PFSK-1 (cell line): ENCODE measurements around the gene SPSB4.

Experiments
- FOXP2 ChIP-seq: optimal IDR thresholded peaks from 2 replicates; pipeline ENCODE3; 2011; ENCODE audit warnings: borderline replicate concordance, control low read depth, inconsistent platforms; ENCODE audit not compliant: insufficient read depth; ENCODE audit errors: extremely low read length, extremely low read depth
- POLR2AphosphoS5 ChIP-seq: IDR thresholded peaks from 2 replicates; pipeline ENCODE4 v1.6.1; 2012; ENCODE audit warnings: low read depth, mild to moderate bottlenecking, control low read depth, low read length, moderate library complexity
- SIN3A ChIP-seq: IDR thresholded peaks from 2 replicates; pipeline ENCODE4 v1.6.1; 2012; ENCODE audit warnings: mild to moderate bottlenecking, low read length, moderate library complexity, borderline replicate concordance; ENCODE audit not compliant: insufficient read depth
- TAF1 ChIP-seq: IDR thresholded peaks from 2 replicates; pipeline ENCODE4 v1.6.1; 2012; ENCODE audit warnings: low read length, control low read depth, borderline replicate concordance; ENCODE audit not compliant: insufficient read depth
- TF ChIP-seq, protein P1 (sequence below), 2 experiments: IDR thresholded peaks; 2 replicates each; pipeline versions ENCODE4 v1.6.1 to v1.8.0; 2011 to 2012; ENCODE audit warnings: low read depth in 2 of 2, low read length in 2 of 2, control low read depth in 1 of 2, inconsistent platforms in 1 of 2, mild to moderate bottlenecking in 1 of 2, moderate library complexity in 1 of 2; ENCODE audit not compliant: insufficient read depth in 1 of 2

SPSB4 gene

DNA sequence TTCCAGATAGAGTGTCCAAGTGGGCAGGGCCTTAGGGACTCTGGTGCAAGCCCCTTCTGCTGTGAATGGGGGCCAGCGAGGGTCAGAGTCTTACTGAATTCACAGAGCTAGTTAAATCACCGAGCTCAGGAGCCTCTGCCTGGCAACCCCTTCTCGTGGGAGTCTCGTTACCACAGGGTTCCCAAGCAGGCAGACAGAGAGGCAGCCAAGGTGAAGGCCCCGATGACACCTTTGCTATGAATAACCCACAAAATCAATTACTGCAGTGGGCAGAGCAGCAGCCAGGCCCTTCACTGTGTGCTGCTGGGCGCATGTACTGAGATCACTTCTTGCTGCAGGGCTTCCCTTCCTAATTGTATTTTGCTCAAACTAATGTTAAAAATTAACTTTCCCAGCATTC, 56.9 kb downstream of the SPSB4 start:
- no peak for TF ChIP-seq SIN3A
- TF ChIP-seq, protein P1, sequence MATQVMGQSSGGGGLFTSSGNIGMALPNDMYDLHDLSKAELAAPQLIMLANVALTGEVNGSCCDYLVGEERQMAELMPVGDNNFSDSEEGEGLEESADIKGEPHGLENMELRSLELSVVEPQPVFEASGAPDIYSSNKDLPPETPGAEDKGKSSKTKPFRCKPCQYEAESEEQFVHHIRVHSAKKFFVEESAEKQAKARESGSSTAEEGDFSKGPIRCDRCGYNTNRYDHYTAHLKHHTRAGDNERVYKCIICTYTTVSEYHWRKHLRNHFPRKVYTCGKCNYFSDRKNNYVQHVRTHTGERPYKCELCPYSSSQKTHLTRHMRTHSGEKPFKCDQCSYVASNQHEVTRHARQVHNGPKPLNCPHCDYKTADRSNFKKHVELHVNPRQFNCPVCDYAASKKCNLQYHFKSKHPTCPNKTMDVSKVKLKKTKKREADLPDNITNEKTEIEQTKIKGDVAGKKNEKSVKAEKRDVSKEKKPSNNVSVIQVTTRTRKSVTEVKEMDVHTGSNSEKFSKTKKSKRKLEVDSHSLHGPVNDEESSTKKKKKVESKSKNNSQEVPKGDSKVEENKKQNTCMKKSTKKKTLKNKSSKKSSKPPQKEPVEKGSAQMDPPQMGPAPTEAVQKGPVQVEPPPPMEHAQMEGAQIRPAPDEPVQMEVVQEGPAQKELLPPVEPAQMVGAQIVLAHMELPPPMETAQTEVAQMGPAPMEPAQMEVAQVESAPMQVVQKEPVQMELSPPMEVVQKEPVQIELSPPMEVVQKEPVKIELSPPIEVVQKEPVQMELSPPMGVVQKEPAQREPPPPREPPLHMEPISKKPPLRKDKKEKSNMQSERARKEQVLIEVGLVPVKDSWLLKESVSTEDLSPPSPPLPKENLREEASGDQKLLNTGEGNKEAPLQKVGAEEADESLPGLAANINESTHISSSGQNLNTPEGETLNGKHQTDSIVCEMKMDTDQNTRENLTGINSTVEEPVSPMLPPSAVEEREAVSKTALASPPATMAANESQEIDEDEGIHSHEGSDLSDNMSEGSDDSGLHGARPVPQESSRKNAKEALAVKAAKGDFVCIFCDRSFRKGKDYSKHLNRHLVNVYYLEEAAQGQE (IDR thresholded peaks at IDR 0.05; ENCODE audit: insufficient read depth in 1 of 2, low read depth in 2 of 2, low read length in 2 of 2) = no peak
- no peak for TF ChIP-seq FOXP2
- no peak for TF ChIP-seq TAF1
- TF ChIP-seq POLR2AphosphoS5 = no peak

DNA sequence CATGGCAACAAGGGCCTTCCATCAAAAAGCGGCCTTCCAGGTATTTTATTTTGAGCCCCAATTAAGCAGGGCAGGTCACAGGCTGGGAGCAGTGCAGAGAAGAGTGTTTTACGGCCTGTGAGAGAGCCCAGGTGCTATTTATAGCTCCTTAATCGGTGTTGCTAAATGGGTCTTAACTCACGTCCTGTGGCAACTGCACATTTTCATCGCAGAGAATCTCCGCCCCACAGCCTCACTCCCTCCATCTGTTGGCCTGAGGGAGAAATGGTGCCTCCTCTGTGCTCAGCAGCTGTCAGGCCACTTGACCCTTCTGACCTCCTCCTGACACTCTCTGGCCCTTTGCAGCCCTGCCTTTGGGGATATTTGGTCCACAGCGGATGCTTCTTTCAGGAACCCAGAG, 58.6 kb downstream of the SPSB4 start:
- no peak for TF ChIP-seq FOXP2
- TF ChIP-seq TAF1 = no peak
- TF ChIP-seq, protein P1 (IDR thresholded peaks at IDR 0.05; ENCODE audit: insufficient read depth in 1 of 2, low read depth in 2 of 2, low read length in 2 of 2) = no peak
- no peak for TF ChIP-seq POLR2AphosphoS5
- no peak for TF ChIP-seq SIN3A

DNA sequence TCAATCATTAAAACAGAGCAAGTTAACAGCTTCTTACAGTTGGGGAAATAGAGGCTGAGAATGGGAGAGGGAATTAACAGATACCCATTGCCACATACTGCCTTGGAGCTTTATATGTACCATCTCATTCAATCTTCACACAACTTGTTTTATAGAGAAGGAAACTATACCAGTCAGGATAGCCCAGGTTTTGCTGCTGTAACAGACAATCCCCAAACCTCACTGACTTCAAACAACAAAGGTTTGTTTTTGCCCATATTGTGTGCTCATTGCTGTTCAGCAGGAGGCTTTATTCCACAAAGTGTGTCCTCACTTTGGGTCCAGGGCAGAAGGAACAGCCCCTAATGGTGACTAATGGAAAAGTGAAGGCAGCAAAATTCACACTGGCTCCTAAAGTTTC, 59.2 kb downstream of the SPSB4 start:
- TF ChIP-seq, protein P1 (IDR thresholded peaks at IDR 0.05; ENCODE audit: insufficient read depth in 1 of 2, low read depth in 2 of 2, low read length in 2 of 2) = no peak
- no peak for TF ChIP-seq TAF1
- TF ChIP-seq FOXP2 = no peak
- TF ChIP-seq POLR2AphosphoS5 = no peak
- no peak for TF ChIP-seq SIN3A

DNA sequence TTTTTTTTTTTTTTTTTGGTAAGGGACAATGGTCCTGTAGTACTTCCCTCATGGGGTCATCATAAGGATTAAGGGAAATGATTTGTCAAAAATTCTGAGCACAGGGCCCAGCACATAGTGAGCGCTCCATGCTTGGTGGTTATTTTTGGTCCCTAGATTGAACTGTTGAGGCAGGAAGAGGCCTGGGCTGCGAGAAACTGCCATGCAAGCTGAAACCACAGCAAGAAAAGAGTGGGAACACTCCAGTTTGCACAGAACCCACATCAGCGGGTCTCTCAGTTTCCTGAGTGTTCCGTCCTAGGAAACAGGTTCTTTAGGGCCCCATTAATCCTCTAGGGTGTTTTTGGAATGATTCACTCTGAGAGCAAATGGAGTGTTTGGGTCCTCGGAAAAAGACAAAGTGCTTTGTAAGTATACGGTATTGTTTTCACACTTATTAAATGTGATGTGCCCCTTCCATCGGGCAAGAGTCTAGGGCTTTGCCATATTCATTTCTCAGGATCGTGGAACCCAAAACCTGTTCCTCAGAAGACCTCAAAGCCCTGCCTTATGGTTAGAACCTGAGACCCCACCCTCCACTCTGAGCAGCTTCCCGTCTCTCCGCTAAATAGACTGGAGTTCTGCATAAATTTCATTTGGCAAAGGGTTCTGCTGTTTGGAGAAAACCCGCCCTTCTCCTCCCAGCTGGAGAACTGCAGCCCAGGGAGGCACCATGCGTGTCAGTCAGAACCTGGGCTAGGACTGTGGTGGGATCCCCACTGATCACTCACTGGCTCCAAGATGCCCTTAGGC, 60.4 kb downstream of the SPSB4 start:
- no peak for TF ChIP-seq SIN3A
- TF ChIP-seq, protein P1 (IDR thresholded peaks at IDR 0.05; ENCODE audit: insufficient read depth in 1 of 2, low read depth in 2 of 2, low read length in 2 of 2) = no peak
- no peak for TF ChIP-seq POLR2AphosphoS5
- no peak for TF ChIP-seq FOXP2
- TF ChIP-seq TAF1 = no peak
